ENCODE results near the gene SDC3.

GRCh38 chr1:30915491-30916230 is 7.1 kb upstream of the SDC3 start:
- TF ChIP-seq POLR2A (IDR thresholded peaks at IDR 0.05; ENCODE audit: low read length) (no peak), GATA1 (IDR thresholded peaks at IDR 0.05; ENCODE audit: low read depth, low read length) (no peak)

Data from erythroblast (primary cell).